ENCODE data around the gene TMCC3. TPM values are rescaled to one million over a fixed set of nuclear protein-coding genes. Genes with fewer than 3 reads are reported as not detected.
"Not testable (repeated sequence)": the region's sequence is repeated elsewhere in the genome, so short reads cannot be mapped to it uniquely, and the experiment has no call there.

The TMCC3 gene
- polyA plus RNA-seq, 1 donor, result 23.4 TPM

GRCh38 chr12:94603434-94604365 is 46.7 kb downstream of the TMCC3 start:
- DNase-seq (ENCODE audit: low read depth), result no peak

- DNase-seq (ENCODE audit: low read depth), result no peak
These were observed 48.3 kb downstream of the TMCC3 start for GRCh38 chr12:94602024-94602423.

GRCh38 chr12:94601307-94601706 is 49.0 kb downstream of the TMCC3 start:
- not testable (repeated sequence) for DNase-seq (ENCODE audit: low read depth)

GRCh38 chr12:94599189-94599588 is 51.2 kb downstream of the TMCC3 start:
- no peak for DNase-seq (ENCODE audit: low read depth)

- DNase-seq (ENCODE audit: low read depth), result no peak
These were observed 53.1 kb downstream of the TMCC3 start for GRCh38 chr12:94597268-94597667.

GRCh38 chr12:94596596-94596995 is 53.8 kb downstream of the TMCC3 start:
- DNase-seq (ENCODE audit: low read depth), result no peak

GRCh38 chr12:94595152-94595551 is 55.2 kb downstream of the TMCC3 start:
- no peak for DNase-seq (ENCODE audit: low read depth)

GRCh38 chr12:94594443-94594825 is 55.9 kb downstream of the TMCC3 start:
- DNase-seq (ENCODE audit: low read depth), result no peak

GRCh38 chr12:94593822-94594442 is 56.4 kb downstream of the TMCC3 start:
- DNase-seq (ENCODE audit: low read depth), result no peak

- not testable (repeated sequence) for DNase-seq (ENCODE audit: low read depth)
These were observed 57.6 kb downstream of the TMCC3 start for GRCh38 chr12:94592723-94593122.

- DNase-seq (ENCODE audit: low read depth), result no peak
These were observed 58.3 kb downstream of the TMCC3 start for GRCh38 chr12:94592080-94592479.

- DNase-seq (ENCODE audit: low read depth), result no peak
These were observed 59.9 kb downstream of the TMCC3 start for GRCh38 chr12:94590428-94590827.

- no peak for DNase-seq (ENCODE audit: low read depth)
These were observed 60.8 kb downstream of the TMCC3 start for GRCh38 chr12:94589591-94590001.

GRCh38 chr12:94588346-94588745 is 62.0 kb downstream of the TMCC3 start:
- DNase-seq (ENCODE audit: low read depth), result no peak

- DNase-seq (ENCODE audit: low read depth), result no peak
These were observed 62.8 kb downstream of the TMCC3 start for GRCh38 chr12:94587266-94588241.

GRCh38 chr12:94586589-94587259 is 63.6 kb downstream of the TMCC3 start:
- DNase-seq (ENCODE audit: low read depth), result no peak

GRCh38 chr12:94585626-94586025 is 64.7 kb downstream of the TMCC3 start:
- no peak for DNase-seq (ENCODE audit: low read depth)

GRCh38 chr12:94584377-94584776 is 66.0 kb downstream of the TMCC3 start:
- DNase-seq (ENCODE audit: low read depth), result no peak

- no peak for DNase-seq (ENCODE audit: low read depth)
These were observed 67.8 kb downstream of the TMCC3 start for GRCh38 chr12:94582591-94582990.

- DNase-seq (ENCODE audit: low read depth), result no peak
These were observed 74.5 kb downstream of the TMCC3 start for GRCh38 chr12:94575645-94576403.

- DNase-seq (ENCODE audit: low read depth), result no peak
These were observed 75.3 kb downstream of the TMCC3 start for GRCh38 chr12:94575024-94575423.
